ENCODE results near the gene PATL1. TPM values are rescaled to one million over a fixed set of nuclear protein-coding genes. Genes with fewer than 3 reads are reported as not detected.

The PATL1 gene
- total RNA-seq (2014; rRNA removed; shearing (Covaris generic)) (19.6 and 20.8 TPM in 2 replicates), polyA plus RNA-seq (2016; fragmentation: Nextera tagmentation; extraction: Ambion mirVana) (12.3 and 12.9 TPM in 2 replicates)
- long read RNA-seq, partial matches to known transcripts, result 1 of 3 reads
- long read RNA-seq, other reads (novel, unspliced or antisense), result 2 of 3 reads

- H3K9me3 Mint-ChIP-seq, result no peaks in the 10 kb centered on the region
- H3K27me3 Mint-ChIP-seq (ENCODE audit: insufficient read depth, low read depth, poor library complexity), result peaks cover 5% of the 10 kb centered on the region
- peak; percentile 98 for DNase-seq (ENCODE audit: low spot score)
- H3K4me3 Mint-ChIP-seq, result peak within 1 kb of the TSS; percentile 92
- Histone ChIP-seq H3K36me3 (ENCODE audit: insufficient read depth) (peaks cover 23% of the 10 kb centered on the region), H2AFZ (peak within 1 kb of the TSS; percentile 82), H3K27ac (ENCODE audit: low read depth) (peak within 1 kb of the TSS; percentile 99), H3K27me3 (ENCODE audit: insufficient read depth) (no peaks in the 10 kb centered on the region), H3K4me3 (peak within 1 kb of the TSS; percentile 71), H3K4me1 (ENCODE audit: insufficient read depth) (peaks cover 15% of the 10 kb centered on the region), H3K79me2 (replicated peaks; ENCODE audit: insufficient read depth) (peaks cover 21% of the 10 kb centered on the region), H3F3A (replicated peaks; ENCODE audit: low read depth) (no peaks in the 10 kb centered on the region), H3K9me2 (ENCODE audit: insufficient read depth) (no peaks in the 10 kb centered on the region), H3K4me2 (peak within 1 kb of the TSS; percentile 81), H4K20me1 (replicated peaks; ENCODE audit: insufficient read depth) (0 out of 2 replicates have a peak, but pooled peaks cover 3% of the 10 kb centered on the region)
- peak; percentile 81 for ATAC-seq
- TF ChIP-seq POLR2AphosphoS5 (IDR thresholded peaks at IDR 0.05; ENCODE audit: low read depth) (peak; percentile 60), CREB1 (CRISPR knock-in tag; IDR thresholded peaks at IDR 0.05; ENCODE audit: low read depth) (peak; percentile 77; the same call in 1 of the 2 replicates), EZH2phosphoT487 (IDR thresholded peaks at IDR 0.05; ENCODE audit: unreplicated experiment) (no peak), REST (IDR thresholded peaks at IDR 0.05; ENCODE audit: unreplicated experiment) (no peak), EZH2 (IDR thresholded peaks at IDR 0.05; ENCODE audit: low read depth, unreplicated experiment) (no peak), ZNF331 (CRISPR knock-in tag; IDR thresholded peaks at IDR 0.05; ENCODE audit: low read depth) (no peak)
- TF ChIP-seq, protein P1, sequence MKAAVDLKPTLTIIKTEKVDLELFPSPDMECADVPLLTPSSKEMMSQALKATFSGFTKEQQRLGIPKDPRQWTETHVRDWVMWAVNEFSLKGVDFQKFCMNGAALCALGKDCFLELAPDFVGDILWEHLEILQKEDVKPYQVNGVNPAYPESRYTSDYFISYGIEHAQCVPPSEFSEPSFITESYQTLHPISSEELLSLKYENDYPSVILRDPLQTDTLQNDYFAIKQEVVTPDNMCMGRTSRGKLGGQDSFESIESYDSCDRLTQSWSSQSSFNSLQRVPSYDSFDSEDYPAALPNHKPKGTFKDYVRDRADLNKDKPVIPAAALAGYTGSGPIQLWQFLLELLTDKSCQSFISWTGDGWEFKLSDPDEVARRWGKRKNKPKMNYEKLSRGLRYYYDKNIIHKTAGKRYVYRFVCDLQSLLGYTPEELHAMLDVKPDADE (IDR thresholded peaks at IDR 0.05), result no peak
- H3K4me1 Mint-ChIP-seq, result peaks cover 16% of the 10 kb centered on the region
- H3K36me3 Mint-ChIP-seq (ENCODE audit: low read depth), result peaks cover 28% of the 10 kb centered on the region
- H3K27ac Mint-ChIP-seq, result peak within 1 kb of the TSS; percentile 99
Observed at GRCh38 chr11:59668950-59669610, at the start of gene PATL1. Gene PATL1 (minus strand): TSS chr11:59669037. CDS start chr11:59668895, 142 bp downstream.

GRCh38 chr11:59716051-59716450 is 47.2 kb upstream of the PATL1 start:
- Histone ChIP-seq H3K9me2 (ENCODE audit: insufficient read depth) (0 out of 2 replicates have a peak, but pooled peaks cover 6% of the 10 kb centered on the region), H3K36me3 (ENCODE audit: insufficient read depth) (no peaks in the 10 kb centered on the region), H3K4me1 (ENCODE audit: insufficient read depth) (no peaks in the 10 kb centered on the region), H3K27ac (ENCODE audit: low read depth) (no peak overlapping the region), H3F3A (replicated peaks; ENCODE audit: low read depth) (no peaks in the 10 kb centered on the region), H3K27me3 (ENCODE audit: insufficient read depth) (no peaks in the 10 kb centered on the region), H4K20me1 (replicated peaks; ENCODE audit: insufficient read depth) (no peaks in the 10 kb centered on the region), H3K79me2 (replicated peaks; ENCODE audit: insufficient read depth) (no peaks in the 10 kb centered on the region), H3K4me2 (no peak overlapping the region), H2AFZ (no peak overlapping the region), H3K4me3 (no peak overlapping the region)
- Mint-ChIP-seq H3K27ac (no peak overlapping the region), H3K27me3 (ENCODE audit: insufficient read depth, low read depth, poor library complexity) (peaks cover 1% of the 10 kb centered on the region), H3K4me3 (no peak overlapping the region), H3K9me3 (no peaks in the 10 kb centered on the region), H3K36me3 (ENCODE audit: low read depth) (no peaks in the 10 kb centered on the region), H3K4me1 (no peaks in the 10 kb centered on the region)
- DNase-seq (ENCODE audit: low spot score) (no peak), ATAC-seq (no peak)
- TF ChIP-seq, protein P1 (IDR thresholded peaks at IDR 0.05), result no peak
- TF ChIP-seq ZNF462 (CRISPR knock-in tag; IDR thresholded peaks at IDR 0.05), result no peak
